SHP77 treated with DMSO at 0.1 percent for 48 hours (cell line): Measurements from ENCODE around the gene KRT7.
"Not testable (repeated sequence)": the region's sequence is repeated elsewhere in the genome, so short reads cannot be mapped to it uniquely, and the experiment has no call there.

Experiments
- DNase-seq: peaks from one replicate; lab custom pipeline; 2025; lab: John Stamatoyannopoulos, UW

Gene KRT7

DNA sequence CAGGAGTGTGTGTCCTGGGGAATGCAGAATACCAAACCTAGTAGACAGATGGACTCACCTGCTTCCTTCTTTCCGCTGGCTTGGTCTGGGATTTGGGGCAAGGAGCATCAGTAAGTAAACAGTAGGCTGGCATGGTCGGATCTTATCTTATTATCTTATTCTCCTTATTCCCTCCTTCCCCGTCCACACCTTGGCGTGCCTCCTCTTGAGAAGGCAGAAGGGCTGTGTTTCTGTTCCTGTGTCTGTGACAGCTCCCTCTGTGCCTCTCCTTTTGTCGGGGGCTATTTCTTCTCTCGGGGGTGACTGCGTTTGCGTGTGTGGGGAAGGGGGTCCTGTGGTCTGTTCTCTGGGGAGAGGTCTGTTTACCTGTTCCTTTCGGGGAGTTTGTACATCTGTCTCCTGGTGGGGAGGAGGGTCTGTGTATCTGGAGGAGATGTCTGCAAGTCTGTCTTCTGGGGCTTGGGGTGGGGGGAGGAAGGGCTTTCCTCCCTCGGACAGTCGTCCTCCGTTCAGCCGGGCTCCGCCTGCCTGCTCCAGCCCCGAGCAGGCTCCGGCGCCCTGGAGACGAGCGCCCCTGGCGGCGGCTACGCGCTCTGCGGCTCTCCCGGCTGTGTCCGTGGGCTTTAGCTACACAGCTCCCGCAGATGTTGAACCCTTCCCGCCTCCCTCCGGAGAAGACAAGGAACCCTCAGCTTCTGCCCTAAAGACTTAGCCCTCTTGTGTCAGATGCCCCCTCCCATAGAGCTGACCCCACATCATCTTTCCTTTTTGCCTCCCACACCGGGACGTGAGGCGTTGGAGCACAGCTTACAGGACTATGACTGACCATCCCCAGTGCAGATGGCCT lies 45.8 kb downstream of the KRT7 start:
- DNase-seq, result peak; percentile 58

DNA sequence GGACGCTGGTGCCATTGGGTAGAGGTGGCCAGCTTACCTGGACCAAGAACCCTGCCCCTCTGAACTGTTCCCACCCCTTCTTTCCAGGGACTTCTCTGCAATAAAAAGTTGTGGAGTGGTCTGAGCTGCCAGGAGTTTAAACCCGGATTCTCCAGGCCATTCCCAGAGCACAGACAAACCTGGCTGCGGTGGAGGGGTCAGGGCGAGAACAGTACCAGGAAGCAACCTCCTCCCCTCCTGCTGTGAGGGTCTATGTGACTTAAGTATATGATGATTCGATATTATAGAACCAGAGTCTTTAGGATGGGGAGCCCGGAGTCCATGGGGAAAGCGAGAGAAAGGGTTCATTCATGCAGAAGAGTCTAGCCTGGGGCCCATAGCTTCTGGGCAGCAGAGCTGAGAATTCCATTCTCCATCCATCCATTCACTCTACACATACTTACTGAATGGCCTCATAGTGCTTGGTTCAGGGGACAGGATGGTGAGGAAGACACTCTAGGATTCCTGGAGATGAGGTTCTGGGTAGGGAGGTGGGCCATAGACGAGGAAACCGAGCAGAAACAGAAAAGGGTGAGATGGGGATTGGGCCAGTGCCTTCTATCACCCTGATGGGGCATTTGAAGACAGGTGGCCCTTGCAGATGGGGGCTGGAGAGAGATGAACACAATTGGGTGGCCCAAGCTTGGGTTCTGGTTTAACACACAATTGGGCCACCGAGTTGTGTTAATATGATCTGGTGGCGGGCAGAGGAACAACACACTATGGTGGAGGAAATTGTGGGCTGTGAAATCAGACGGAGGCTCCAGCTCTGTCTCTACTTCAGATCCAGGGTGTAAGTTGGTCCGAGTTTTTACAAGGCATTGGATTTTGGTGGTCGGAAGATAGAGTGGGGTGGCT lies 46.6 kb downstream of the KRT7 start:
- DNase-seq, result no peak

DNA sequence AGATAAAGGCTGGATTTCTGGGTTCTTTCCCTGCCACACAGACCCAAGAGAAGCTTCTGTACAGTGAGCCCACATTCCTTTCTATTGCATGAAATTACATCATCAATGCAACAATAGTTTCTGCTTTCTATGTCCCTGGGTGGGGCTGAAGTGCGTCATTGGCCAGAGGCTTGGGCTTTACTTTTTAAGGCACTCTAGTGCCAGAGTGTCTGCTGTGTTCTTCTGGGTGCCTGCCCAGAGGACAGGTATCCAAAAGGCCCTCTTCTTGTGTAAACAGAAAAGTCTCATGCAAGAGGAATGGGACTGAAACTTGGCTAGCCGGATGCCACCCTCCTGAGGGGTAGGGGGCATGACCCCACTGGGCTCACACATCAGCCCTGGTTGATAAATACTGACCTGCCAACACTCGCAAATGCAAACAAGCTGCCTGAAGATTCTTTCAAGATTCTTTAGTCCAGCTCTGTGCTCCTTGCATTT lies 47.3 kb downstream of the KRT7 start:
- DNase-seq, result no peak

DNA sequence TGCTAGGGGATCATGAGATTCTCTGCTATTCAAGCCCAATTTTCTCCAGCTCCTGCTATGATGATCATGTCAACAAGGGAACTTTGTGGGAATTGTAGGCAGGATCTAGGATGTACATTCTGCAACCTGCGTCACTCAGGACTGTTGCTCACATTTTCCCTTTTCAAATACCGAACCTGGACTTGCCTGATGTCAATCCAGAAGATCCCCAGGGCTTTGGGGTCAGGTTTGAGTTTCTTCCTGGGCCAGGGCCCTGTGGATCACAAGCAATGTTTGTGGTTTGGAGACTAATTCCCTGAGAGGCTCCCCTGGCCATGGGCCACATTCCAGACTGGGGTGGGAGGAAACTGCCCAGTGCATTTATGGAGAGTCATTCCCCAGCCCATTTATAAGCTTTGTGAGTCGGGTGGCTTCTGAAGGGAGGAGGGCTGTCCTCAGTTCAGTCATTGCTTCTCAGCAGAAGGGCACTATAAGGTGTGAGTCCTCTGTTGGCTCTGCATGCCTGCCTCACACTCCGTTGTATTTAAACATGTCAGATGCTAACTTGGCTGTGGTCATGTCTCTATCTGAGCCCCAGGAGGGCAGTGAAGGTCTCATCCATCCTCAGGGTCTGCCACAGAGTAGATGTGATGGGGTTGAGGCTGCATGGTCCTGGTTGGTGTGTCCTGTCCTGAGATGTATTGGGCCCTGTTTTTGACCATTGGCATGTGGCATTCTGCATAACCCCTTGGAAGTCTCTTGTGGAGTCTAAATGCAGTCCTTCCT lies 47.9 kb downstream of the KRT7 start:
- no peak for DNase-seq

DNA sequence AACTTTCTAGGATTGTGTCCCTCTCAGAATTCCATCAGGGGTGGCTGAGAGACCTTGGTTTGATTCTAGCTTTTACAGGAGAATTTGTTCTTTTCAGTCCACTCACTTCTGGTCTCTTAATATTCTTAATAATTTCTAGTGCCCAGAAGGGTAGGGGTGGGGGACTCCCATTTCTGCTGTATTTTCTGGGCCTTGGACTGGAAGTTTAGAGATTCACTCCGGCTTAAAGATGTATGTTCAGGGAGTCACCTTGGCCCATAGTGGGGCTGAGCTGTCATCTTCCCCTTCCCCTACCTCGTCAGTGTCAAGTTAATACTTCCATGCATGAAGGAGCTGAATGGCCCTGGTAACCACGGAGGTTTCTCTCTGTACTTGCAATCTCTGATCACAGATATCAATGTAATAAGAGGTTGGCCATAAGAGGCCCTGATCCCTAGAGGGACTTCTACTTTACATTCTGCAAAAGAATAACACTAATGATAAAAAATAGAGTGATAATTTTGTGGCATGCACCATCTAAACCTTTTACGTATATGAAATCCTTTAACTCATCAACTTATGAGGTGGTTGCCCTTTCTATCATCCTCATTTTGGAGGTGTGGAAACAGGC lies 51.6 kb downstream of the KRT7 start:
- no peak for DNase-seq

DNA sequence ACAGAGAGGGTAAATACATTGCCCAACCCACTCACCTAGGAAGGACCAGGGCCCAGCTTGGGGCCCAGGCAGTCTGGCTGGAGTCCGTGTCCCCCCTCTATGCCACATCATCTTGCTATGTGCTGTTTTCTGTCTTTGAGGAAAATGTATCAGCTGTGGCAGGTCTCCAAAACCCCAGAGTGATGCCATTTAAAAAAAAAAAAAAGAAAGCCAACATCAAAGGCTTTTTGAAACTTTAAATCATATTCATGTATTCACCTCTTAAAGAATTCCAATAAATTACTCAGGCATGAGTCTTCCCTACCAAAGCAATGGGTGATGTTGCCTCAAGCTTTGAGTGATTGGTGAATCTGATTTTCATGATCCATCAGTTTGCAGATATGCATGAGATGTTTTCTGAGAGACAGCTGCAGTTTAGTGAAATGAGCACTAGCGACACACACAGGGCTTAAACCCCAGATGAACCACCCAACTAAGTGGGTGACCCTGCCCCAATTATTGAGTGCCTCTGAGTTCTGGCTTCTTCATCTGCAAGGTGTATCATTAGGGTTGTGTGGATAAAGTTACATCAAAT lies 52.2 kb downstream of the KRT7 start:
- no peak for DNase-seq

DNA sequence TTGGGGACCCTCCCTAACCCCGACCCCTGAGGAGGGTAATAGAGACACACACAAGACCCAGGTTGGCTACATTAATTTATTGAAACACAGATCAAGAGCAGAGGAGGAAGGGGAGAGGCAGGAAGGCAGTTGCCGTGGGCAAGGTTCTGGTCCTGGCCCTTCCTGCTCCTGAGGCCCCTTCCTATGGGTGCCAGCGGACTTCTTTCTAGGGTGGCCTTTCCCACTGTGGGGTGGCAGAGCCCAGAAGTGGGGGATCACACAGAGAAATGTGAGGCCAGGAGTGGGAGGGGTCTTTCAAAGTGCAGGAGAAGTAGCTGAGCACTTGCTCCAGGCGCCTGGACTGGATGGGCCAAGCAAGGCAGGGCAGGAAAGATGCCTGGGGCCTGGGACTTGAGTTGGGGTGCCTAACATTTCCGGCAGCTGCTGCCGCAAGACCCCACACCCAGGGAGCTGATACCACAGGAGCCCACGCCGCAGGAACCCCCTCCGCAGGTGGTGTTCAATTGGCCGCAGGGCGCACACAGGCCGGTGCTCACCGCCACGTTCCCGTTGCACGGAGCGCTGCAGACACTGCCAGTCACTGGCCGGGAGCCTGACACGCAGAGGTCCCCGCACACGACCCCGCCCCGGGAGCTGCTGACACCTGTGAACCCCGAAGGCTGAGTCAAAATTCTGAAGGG lies 52.9 kb downstream of the KRT7 start:
- DNase-seq, result no peak

DNA sequence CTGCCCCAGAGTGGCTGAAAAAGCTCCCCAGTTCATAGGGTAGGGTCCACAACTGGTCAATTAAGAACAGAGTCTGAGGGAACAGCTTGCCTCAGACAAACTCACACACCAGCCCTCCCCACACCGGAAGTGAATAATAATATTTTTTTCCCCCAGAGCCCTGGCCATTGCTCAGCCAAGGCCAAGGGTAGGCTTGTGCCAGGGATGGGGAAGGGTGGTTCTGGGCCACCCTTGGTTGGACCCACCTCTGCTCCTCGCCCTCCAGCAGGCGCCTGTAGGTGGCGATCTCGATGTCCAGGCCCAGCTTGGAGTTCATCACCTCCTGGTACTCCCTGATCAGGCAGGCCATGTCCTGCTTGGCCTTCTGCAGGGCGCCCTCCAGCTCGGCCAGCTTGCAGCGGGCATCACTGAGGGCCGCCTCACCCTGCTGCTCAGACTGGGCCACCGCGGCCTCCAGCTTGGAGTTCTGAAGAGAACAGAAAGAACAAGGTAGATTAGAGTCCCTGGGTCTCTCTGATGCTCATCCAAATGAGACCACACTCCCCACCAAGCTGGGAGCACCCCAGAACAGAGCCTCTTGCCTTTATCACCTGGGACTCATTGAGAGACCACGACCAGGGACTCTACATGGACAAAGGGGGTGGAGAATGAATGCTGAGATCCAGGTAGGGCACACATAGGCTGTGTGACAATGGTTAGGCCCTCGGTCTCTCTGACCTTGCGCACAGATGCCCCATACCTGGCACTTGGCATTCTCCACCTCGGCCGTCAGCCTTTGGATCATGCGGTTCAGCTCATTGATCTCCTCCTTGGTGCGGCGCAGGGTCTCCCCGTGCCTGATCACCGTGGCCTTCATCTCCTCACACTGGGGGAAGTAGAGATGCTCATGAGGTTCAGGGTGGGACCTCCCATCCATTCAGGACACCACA lies 54.1 kb downstream of the KRT7 start:
- not testable (repeated sequence) for DNase-seq

DNA sequence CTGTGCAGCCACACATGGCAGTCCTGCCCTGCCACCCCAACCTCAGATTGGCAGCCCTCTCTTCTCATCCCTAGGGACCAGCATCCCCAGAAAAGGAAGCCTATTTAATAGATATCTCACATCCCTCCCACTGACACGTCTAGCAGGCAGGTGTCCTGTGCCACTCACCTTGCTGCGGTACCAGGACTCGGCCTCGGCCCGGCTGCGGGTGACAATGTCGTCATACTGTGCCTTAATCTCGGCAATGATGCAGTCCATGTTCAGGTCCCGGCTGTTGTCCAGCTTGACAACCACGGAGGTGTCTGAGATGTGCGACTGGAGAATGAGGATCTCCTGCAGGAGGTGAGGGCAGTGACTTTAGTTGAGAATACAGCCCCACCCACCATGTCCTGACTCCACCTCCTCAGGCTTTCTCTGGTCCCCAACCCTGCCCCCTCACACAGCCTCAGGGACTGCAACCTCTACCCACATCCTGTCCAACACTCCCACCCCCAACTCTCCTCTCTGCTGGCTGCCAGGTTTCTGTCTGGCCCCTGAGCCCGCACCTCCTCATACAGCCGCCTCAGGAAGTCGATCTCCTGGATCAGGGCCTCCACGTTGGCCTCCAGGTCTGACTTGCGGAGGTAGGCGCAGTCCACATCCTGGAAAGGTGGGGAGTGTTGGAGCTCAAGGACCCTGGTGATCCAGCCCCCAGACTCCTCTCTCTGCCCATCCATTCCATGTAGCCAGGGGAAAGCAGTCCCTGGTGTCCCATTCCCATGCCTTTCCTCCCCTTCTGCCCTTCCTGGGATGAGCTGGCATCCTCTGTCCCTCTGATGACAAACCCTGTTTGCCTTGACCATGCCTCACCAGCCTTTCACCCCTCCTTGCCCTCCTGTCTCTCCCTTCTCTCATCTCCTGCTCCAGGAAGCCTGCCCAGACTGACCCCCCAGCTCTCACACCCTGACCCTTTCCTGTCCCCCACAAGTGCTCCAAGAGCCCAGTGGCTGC lies 55.1 kb downstream of the KRT7 start:
- not testable (repeated sequence) for DNase-seq

DNA sequence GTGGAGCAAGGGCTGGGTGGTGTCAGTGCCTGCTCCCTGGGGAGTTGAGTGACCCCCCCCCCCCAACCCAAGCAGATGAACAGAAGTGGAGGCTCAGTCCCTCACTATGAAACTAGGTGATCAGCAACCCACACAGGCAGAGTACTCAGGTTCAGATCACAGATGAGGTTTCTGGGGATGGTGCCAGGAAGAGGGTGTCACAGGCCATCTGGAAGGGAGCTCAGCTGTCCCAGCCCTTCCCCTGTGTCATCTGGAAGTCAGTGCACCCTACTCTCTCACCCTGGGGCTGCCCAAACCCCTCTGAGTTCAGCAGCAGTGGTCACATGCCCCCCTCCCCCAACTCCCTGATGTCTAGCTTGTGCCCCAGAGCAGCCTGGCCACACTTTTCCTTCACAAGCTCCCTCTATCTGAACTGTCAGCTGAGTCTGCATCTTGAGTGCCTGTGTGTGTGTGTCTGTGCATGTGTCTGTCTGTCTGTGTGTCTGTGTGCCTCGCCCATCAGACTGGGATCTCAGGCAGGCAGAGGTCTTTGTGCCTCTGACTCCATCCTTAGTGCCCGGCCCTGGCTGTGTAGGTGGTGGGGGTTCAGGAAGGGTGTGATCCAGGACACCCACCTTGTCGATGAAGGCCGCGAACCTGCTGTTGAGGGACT lies 57.6 kb downstream of the KRT7 start:
- DNase-seq, result not testable (repeated sequence)

DNA sequence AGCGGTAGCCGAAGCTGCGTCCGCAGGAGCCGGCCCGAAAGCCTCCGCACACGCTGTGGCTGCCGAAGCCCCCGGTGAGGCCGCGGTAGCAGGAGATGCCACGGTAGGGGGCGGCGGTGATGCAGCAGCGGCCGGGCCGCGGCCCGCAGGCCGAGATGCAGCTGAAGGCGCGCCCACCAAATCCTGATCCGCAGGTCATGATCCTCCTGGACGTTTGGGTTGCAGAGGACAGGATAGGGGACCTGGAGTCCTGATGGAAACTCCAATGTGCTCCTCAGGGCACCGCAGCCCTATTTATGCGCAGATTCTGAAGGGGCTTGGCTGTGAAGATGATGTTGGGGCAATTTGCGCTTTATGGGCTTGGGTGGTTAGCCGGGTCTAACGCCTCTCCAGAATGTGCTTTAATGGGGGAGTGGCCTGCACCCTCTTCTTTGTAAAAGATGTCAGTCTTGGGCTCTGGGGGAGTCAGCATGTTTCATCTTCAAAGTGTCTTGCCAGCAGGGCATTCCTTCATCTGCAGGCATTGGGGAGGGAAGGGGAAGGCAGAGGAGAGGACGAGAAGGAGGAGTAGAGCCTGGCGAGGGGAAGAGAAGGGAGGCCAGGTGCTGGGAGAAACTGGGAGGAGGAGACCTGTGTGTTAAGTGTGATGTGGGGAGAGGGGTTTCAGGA lies 58.4 kb downstream of the KRT7 start, which contains the start of gene KRT81:
KRT81 (minus strand) TSS at position 268 of the 669 bp plus-strand sequence; CDS start at position 199, 69 bp downstream.
- no peak for DNase-seq

DNA sequence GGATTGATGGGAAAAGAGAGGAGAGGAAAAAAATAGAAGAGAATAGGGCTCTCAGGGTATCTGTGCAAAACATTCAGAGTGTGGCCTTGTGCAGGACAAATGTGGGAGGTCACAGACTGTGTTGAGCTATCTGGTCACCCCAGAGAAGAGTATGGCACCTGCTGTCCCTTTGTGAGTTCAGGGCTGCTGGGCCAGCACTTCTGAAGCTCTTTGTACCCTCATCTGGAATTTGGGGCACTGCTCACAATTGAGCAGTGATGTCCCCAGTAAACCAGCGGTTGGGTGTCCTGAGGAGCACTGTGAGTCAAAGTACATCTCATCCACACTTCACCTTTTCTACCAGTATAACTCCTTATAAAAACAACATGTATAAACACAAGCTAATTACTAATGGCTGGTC lies 60.9 kb downstream of the KRT7 start:
- DNase-seq, result no peak

DNA sequence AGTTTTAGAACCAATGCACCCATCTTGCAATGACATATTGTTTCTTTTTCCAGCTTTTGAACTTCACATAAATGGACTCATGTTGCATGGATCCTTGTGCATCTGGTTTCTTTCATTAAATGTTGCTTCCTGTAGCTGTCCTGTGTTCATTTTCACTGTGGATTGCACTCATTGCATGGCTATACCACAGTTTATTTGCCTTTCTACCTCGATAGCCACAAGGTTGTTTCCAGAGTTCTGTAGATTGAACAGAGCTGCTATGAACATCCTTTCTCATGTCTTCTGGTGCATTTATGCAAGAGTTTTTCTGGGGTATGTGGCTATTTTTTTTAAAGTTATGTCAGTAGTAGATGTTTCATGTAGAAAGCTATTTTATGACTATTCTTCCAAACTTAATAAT lies 61.8 kb downstream of the KRT7 start:
- DNase-seq, result no peak

DNA sequence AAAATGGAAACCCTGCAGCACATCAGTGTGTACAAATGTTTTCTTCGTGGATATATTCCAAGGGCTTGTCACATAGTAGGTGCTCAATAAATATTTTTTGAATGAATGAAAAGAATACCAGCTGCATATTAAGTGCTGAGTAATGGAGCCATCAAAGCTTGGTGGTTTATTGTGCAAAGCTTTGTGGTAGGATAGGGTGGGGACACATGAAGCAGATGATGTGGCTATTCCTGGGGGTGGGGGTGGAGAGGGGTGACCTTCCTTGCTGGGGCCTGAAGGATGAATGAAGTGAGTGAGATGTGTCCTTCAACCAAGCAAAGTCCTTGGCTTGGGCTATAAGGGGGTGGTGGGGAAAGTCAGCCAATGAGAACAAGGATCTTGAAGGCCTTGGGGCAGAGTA lies 62.6 kb downstream of the KRT7 start:
- no peak for DNase-seq

DNA sequence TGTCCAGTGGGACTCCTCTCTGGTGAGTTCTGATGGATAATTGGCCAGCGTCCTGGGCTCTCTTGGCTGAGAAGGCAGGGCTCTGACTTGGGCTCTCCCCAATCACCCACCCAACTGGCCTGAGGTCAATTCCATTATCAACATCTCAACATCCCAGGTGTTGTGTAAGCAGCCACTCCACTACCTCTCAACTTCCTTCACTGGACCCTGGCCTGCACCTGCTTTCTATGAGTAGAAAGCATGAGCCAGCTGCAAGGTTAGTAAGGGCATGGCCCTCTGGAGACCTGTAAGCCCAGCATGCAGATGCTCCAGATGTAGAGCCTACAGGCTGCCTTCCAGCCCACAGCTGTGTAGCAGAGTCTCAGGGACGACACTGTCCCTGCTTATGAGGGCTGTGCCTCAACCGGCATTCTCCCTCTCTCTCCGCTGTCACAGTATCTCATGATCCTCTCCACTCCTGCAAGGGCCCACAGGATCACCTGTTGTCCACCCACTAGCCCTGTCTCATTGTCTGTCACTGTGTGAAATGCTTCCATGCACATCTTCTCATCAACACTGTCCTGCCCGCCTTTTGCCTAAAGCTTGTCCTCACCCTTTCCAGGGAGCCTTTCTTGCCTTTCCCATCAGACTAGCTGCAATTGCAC lies 63.7 kb downstream of the KRT7 start:
- DNase-seq, result no peak
